GM18526 (cell line): ENCODE data around the gene MSMO1.

Source experiments
- POLR2A ChIP-seq: IDR thresholded peaks from 3 replicates; pipeline ENCODE4 v1.6.1; 2011; ENCODE audit not compliant: insufficient read length; ENCODE audit errors: extremely low read depth

MSMO1 gene

GRCh38 chr4:165347647-165348569, 20.4 kb downstream of the MSMO1 start:
- no peak for TF ChIP-seq POLR2A

GRCh38 chr4:165351359-165352130, 24.1 kb downstream of the MSMO1 start:
- no peak for TF ChIP-seq POLR2A

DNA sequence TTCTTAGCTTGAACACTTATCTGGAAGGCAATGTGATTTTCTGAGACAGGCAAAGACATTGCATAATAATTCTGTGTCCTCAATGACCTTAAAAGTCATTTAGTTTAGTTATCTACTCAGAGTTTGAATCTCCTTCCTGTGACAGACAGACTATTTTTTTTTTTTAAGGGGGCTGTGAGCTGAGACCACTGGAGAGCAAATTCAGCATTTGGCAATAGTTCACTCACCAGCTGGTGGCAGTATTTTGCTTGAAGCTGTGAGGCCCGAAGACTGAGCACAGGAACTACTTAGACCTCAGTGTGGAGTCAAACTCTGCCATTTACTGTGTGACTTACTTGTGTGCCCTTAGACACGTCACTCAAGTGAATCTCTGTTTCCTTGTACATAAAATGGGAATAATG, 28.4 kb downstream of the MSMO1 start:
- TF ChIP-seq POLR2A, result no peak

DNA sequence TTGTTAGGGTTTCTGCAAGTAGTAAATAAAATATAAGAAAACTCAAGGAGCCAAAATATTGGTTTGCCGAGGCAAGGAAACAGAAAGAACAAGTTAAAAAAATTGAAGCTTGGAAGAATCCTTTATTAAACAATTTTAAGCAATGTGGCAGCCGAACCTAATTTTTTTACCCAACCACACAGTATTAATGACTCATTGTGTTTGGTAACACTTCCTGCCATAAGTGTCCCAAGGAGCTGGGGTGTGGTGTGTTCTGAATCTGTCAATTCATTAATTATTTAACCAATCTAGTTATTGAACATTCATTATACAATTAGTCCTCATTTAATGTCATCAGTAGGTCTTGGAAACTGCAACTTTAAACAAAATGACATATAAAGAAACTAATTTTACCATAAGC, 32.0 kb downstream of the MSMO1 start:
- TF ChIP-seq POLR2A, result no peak

DNA sequence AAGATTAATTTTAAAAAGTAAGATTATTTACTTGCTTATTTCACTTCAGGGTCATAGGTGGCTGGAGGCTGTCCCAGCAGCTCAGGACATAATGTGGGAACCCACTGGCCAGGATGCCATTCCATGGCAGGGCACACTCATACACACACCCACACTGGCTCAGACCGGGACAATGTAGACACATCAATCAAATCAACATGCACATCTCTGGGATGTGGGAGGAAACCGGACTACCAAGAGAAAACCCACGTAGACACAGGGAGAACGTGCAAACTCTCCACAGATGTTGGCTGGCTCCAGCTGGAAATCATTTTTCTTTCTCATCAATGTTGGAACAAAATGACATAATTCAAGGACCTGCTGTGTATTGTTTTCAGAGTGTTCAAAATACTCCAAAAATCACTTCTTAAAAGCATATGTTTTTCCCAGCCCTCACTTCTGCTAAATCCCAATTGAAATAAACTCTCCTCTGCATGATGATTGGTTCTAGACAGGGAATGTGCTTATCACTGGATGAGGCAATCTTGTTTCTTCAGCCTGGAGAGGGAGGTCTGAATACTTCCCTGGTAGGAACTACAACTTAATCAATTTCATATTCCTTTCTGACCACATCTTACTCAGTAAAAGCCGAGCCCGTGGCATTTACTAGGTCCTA, 32.7 kb downstream of the MSMO1 start:
- no peak for TF ChIP-seq POLR2A

DNA sequence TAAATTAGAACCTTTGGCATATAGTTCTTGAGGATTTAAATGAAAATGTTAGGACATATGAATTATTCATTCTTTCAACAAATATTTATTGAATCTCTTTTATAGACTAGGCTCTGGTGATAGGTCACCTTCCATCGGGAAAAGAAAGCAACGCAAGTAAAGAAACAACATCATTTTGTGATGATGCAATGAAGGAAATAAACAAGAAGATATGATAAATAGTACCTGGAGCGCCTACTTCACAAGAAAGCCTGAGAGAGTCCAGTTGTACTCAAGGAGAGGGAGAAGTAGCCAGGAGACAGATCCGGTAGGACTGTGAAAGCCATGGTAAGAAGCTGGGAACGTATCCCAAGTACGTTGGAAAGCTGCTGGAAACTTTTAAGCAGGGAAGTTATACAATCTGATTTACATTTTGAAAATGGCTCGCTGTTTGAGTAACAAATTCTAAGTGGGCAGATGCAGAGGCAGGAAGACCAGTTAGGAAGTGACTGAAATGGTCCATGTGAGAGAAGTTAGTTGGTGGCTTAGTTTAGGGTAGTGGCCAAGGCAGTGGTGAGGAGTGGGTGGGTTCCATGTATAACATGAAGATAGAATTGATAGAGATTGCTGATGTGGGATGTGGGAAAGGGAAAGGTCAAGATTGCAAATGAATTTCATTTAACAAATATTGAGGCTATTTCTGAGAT, 33.7 kb downstream of the MSMO1 start:
- TF ChIP-seq POLR2A, result no peak

DNA sequence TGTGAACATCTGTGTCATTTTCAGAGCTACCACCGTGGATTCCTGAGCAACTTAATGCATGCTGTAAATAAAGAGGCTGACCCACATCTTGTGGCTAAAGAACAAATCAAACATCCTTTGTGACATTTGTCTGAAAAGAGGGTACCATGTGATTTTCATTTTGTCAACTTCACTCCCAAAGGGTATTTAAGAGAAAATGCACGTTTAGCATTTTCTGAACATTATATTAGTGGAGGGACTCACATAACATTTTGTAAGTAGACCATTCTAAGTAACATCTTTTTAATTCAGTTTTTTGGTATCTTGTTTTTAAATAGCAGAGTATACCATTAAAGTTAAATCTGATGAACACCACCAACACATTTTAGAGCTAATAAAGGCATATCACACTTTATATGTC, 34.3 kb downstream of the MSMO1 start:
- TF ChIP-seq POLR2A, result no peak

DNA sequence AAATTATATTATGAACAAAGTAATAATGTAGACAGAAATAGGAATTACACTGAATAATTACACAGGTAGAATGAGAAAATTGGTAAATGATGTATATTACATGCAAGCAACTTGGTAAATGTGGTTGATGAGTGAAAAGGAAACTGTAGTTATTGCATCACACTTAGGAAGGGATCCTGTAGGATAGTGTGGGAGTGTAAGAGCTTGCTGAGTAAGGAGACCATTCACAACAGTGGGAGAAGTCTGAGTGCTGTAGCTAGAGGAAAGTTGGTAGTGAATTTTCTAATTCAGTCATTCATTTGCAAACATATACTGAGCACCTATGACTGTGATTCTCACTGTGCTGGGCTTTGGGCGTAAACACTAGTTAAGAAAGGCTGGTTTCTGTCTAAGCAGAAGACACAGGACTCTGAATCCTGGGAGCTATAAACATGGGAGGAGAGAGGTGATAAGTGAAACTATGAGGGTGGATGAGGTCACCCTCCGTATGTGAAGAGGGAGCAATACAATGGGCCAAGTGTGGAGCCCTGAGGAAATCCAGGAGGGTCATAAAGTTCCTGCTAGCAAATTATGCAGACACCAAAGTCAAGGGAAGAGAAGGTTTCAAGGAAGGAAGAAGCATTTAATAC, 37.1 kb downstream of the MSMO1 start:
- no peak for TF ChIP-seq POLR2A

DNA sequence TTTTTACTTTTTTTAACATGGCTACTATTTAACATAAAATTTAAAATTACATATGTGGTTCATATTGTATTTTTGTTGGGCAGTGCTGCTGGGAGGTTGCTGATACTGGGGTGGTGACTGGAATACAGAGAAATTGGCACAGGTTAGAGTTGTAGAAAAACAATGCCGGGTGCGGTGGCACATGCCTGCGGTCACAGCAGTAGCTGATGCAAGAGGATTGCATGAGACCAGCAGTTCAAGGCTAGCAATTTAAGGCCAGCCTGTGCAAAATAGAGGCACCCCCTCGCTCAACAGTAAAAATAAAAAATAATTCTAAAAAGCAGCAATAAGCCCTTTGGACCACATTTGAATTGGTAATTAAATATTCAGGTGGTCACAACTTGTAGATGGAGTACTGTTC, 39.6 kb downstream of the MSMO1 start:
- TF ChIP-seq POLR2A, result no peak

DNA sequence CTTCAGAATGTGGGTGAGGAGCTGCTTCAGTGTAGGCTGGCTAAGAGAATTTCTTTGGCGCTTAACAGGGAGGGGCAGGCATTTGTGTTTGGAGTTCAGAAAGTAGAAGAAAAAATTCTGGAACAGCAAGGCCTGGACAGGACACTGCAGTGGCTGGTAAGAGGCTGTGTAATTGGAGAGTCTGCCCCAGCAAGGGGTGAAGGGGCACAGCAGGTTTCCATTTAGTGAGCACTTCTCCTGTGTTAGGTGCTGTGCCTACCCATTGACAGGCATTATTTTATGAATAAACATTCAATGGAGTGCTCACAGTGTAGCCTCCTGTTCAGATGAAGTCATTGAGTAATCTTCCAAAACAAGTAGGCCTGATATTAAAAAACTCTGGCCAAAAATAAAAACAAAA, 40.6 kb downstream of the MSMO1 start:
- TF ChIP-seq POLR2A, result no peak

- TF ChIP-seq POLR2A, result no peak
Measured at GRCh38 chr4:165368567-165368966, 41.1 kb downstream of the MSMO1 start.

- no peak for TF ChIP-seq POLR2A
Measured at GRCh38 chr4:165369522-165369921, 42.1 kb downstream of the MSMO1 start.

DNA sequence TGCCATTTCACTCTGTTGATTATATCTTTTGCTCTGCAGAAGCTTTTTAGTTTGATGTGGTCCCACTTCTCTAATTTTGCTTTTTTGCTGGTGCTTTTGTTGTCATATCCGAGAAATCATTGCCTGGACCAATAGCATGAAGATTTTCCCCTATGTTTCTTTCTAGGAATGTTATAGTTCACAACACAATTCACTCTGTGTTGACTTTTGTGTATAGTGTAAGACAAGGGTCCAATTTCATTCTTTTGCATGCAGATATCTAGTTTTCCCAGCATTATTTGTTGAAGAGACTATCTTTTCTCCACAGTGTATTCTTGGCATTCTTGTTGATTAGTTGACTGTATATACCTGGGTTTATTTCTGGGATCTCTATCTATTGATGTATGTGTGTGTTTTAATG, 43.1 kb downstream of the MSMO1 start:
- TF ChIP-seq POLR2A, result no peak

DNA sequence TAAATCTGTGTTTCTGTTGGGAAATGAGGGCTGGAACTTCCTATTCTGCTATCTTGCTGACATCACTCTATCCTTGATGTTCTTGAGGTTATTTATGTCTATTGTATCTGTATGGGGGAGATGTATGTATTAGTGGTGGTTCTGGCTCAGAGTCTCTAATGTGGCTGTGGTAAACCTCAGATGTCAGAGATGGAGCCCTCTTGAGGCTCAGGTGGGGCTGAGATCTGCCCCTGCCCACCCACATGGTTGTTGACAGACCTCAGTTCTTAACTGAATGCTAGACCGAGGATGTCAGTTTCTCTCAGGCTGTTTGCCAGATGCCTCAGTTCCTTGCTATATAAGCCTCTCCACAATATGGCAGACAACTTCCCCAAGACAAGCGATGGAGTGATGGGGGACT, 48.0 kb downstream of the MSMO1 start:
- no peak for TF ChIP-seq POLR2A

GRCh38 chr4:165378398-165378744, 50.9 kb downstream of the MSMO1 start:
- TF ChIP-seq POLR2A, result no peak
